GM12875 (cell line): ENCODE data around the gene DYRK3.
"Not testable (repeated sequence)": the region's sequence is repeated elsewhere in the genome, so short reads cannot be mapped to it uniquely, and the experiment has no call there.

Experiments
- H3K4me3 ChIP-seq: one replicate; pipeline ENCODE4 v1.5.1; 2011; ENCODE audit warnings: low read depth, low read length, control low read depth
- CTCF ChIP-seq: IDR thresholded peaks from 2 replicates; pipeline ENCODE4 v1.5.1; 2011; ENCODE audit warnings: low read depth, mild to moderate bottlenecking, control low read depth, inconsistent platforms, low read length, moderate library complexity, borderline replicate concordance; ENCODE audit not compliant: insufficient read depth

The DYRK3 gene

GRCh38 chr1:206606867-206607266 is 28.5 kb upstream of the DYRK3 start:
- peak; percentile 48 for TF ChIP-seq CTCF
- H3K4me3 ChIP-seq: no peak overlapping the region

- no peak overlapping the region for H3K4me3 ChIP-seq
- TF ChIP-seq CTCF: peak; percentile 77
Observed at GRCh38 chr1:206608108-206608698, 27.1 kb upstream of the DYRK3 start.

DNA sequence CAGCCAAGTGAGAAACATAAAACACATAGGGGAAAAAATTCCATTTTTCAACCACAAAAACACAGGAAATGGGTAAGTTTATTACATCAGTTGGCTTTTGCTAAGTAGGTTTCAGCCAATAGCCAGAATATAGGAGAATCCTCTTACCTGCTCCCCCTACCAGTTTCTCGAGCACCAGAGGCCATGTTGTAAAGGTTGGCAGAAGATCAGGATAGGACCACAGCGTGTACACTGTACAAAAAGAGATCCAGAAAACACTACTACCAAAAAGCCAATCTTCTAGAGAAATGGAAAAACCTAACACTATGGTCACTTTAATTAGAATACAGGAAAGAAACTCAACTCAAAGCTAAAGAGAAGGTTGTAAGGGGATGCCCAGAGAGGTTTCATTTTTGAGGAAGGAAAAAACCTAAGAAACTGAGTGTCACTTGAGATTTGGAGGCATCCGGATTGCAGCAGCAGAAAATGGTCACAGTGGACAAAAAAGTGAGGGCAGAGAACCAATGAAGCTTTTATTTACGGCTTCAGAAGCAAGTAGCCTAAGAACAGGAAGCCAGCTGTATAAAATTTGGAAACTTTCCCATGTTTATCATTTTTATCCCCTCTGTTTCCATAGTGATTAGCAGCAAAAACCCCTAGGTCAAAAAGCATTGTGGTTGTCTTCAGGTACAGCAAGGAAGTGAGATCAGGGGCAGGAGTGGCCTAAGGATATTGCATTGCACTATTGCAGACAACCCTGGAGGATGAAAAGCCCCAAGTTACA is 25.9 kb upstream of the DYRK3 start:
- TF ChIP-seq CTCF: no peak
- H3K4me3 ChIP-seq: no peak overlapping the region

DNA sequence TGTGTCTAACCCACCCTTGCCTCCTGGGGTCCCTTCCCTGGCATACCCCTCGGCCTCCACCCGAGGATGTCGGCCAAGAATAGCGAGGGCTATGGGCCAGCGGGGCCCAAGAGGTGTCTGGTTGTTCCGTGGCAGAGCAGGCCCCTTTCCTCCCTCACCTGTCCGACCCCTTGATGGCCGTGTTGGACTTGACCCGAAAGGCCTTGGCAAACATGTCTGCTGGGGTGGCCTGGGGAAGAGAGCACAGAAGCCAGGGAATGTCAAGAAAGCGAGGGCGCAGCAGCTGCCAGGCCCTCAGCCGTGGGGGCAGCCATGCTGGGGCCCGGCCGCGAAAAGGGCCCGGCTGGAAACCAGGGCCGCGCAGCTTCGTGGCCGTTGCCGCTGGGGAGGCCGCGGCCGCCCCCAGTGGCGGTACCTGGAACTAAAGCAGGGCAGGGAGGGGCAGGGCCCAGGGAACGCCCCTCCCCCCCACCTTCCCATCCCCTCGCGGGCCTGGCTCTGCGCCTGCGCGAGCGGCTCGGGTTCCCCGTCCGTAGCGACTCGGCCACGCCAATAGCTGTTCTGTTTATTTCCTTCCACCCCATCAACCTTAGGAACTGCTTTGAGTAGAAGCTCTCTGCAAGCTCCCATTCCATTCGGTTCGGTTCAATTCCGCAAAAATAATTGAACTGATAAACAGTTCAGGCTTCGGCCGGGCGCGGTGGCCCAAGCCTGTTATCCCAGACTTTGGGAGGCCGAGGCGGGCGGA is 23.0 kb upstream of the DYRK3 start, which contains the start of gene EIF2D:
EIF2D (minus strand) TSS at position 337 of the 748 bp plus-strand sequence; CDS start at position 214, 123 bp downstream.
- peak within 1 kb of the TSS; percentile 66 for H3K4me3 ChIP-seq
- TF ChIP-seq CTCF: peak; percentile 99

- not testable (repeated sequence) for H3K4me3 ChIP-seq
Observed at GRCh38 chr1:206626396-206626795, 8.9 kb upstream of the DYRK3 start.

- no peak overlapping the region for H3K4me3 ChIP-seq
- TF ChIP-seq CTCF: no peak
Observed at GRCh38 chr1:206628916-206629315, 6.4 kb upstream of the DYRK3 start.

DNA sequence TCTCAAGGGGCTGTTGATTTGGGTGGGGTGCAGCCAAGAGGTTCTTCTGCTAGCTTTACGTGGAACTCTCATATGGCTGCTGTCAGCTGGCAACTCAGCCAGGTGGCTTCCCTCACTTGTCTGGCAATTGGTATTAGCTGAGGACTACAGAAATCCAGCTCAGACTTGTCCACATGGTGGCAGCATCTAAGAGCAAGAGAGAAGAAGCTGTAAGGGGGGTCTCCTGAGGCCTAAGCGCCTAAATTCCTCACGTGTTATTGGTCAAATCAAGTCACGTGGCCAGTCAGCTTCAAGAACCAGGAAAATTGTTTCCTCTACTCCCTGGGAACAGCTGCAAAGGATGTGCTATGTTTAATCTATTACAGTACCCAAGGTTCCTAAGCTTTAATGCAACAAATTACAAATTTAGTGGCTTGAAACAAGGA is 4.2 kb upstream of the DYRK3 start:
- no peak overlapping the region for H3K4me3 ChIP-seq
- TF ChIP-seq CTCF: peak; percentile 61
